M059J (cell line): ENCODE data around the gene SAMHD1. TPM values are rescaled to one million over a fixed set of nuclear protein-coding genes. Genes with fewer than 3 reads are reported as not detected.
"Not testable (repeated sequence)": the region's sequence is repeated elsewhere in the genome, so short reads cannot be mapped to it uniquely, and the experiment has no call there.

Experiments
- DNase-seq: peaks from one replicate; pipeline ENCODE4 v3.0.0-alpha.2; 2012; ENCODE audit warnings: low read depth
- total RNA-seq: library from RNA; depleted of rRNA; stranded (reverse); fragments of >200 nt; shearing (Covaris generic); gene quantifications from 2 replicates; pipeline ENCODE4 v1.2.3, GENCODE V29; 2014; rRNA removed

The SAMHD1 gene
- total RNA-seq, 1 experiment from 2014 or later: 442 TPM

- peak; percentile 66 for DNase-seq
These were observed 96.9 kb downstream of the SAMHD1 start for GRCh38 chr20:36854348-36855240.

GRCh38 chr20:36852187-36852586 lies 99.3 kb downstream of the SAMHD1 start:
- no peak for DNase-seq

- no peak for DNase-seq
These were observed 100.0 kb downstream of the SAMHD1 start for GRCh38 chr20:36851490-36851889.

- no peak for DNase-seq
These were observed 100.7 kb downstream of the SAMHD1 start for GRCh38 chr20:36850759-36851158.

GRCh38 chr20:36849333-36850065 lies 102.0 kb downstream of the SAMHD1 start:
- no peak for DNase-seq

- DNase-seq: no peak
These were observed 102.8 kb downstream of the SAMHD1 start for GRCh38 chr20:36848677-36849076.

GRCh38 chr20:36848078-36848660 lies 103.3 kb downstream of the SAMHD1 start:
- DNase-seq: peak; percentile 90

GRCh38 chr20:36847710-36848040 lies 103.8 kb downstream of the SAMHD1 start:
- no peak for DNase-seq

- DNase-seq: no peak
These were observed 104.3 kb downstream of the SAMHD1 start for GRCh38 chr20:36847009-36847709.

- DNase-seq: no peak
These were observed 106.1 kb downstream of the SAMHD1 start for GRCh38 chr20:36845288-36845971.

- not testable (repeated sequence) for DNase-seq
These were observed 110.5 kb downstream of the SAMHD1 start for GRCh38 chr20:36841030-36841429.

Other genes with a start within 250 kb of the SAMHD1 start
- gene NDRG3, start 205.6 kb downstream of the SAMHD1 start, total RNA-seq: 49.7 and 50.3 TPM in 2 replicates
- 73.1 and 84.9 TPM in 2 replicates for gene DSN1, start 177.9 kb downstream of the SAMHD1 start, total RNA-seq
- gene TLDC2, start 75.6 kb downstream of the SAMHD1 start, total RNA-seq: not detected in 2 replicates
- gene RBL1, start 144.3 kb upstream of the SAMHD1 start, total RNA-seq: 24.6 and 26.8 TPM in 2 replicates
- 724 and 791 TPM in 2 replicates for gene RPN2, start 227.6 kb upstream of the SAMHD1 start, total RNA-seq
- 2.1 TPM in 1 of 2 replicates, not detected in the other for gene MROH8, start 227.8 kb upstream of the SAMHD1 start, total RNA-seq